Stimulated activated CD4-positive, alpha-beta T cell treated with anti-CD3 and anti-CD28 coated beads, Interleukin-12 subunit alpha, Interleukin-12 subunit beta, amount 100 ng/mL, for 24 hours (primary cell): ENCODE data around the gene NDST1.

Source experiments
- DNase-seq, 2 experiments: peaks; one replicate each; pipeline ENCODE4 v3.0.0-alpha.2; 2020; ENCODE audit warnings: low read depth in 2 of 2

The NDST1 gene

GRCh38 chr5:150489360-150490295 lies 18.3 kb upstream of the NDST1 start:
- no peak for DNase-seq

GRCh38 chr5:150490296-150490669 lies 17.6 kb upstream of the NDST1 start:
- DNase-seq = no peak

- no peak for DNase-seq
These were observed 17.2 kb upstream of the NDST1 start for GRCh38 chr5:150490754-150491153.

- DNase-seq = no peak
These were observed 16.1 kb upstream of the NDST1 start for GRCh38 chr5:150491876-150492275.

GRCh38 chr5:150492621-150493020 lies 15.3 kb upstream of the NDST1 start:
- DNase-seq = no peak

GRCh38 chr5:150496098-150496497 lies 11.8 kb upstream of the NDST1 start:
- DNase-seq = no peak

- no peak for DNase-seq
These were observed 11.4 kb upstream of the NDST1 start for GRCh38 chr5:150496534-150496933.

GRCh38 chr5:150497274-150497988 lies 10.5 kb upstream of the NDST1 start:
- no peak for DNase-seq

- no peak for DNase-seq
These were observed 10.0 kb upstream of the NDST1 start for GRCh38 chr5:150497989-150498317.

GRCh38 chr5:150498501-150498900 lies 9.4 kb upstream of the NDST1 start:
- no peak for DNase-seq

GRCh38 chr5:150498971-150499370 lies 9.0 kb upstream of the NDST1 start:
- DNase-seq = no peak

- no peak for DNase-seq
These were observed 8.4 kb upstream of the NDST1 start for GRCh38 chr5:150499437-150499956.

- no peak for DNase-seq
These were observed 7.5 kb upstream of the NDST1 start for GRCh38 chr5:150500328-150500841.

GRCh38 chr5:150500905-150501304 lies 7.0 kb upstream of the NDST1 start:
- DNase-seq = no peak

GRCh38 chr5:150502106-150502505 lies 5.8 kb upstream of the NDST1 start:
- no peak for DNase-seq

- no peak for DNase-seq
These were observed 5.1 kb upstream of the NDST1 start for GRCh38 chr5:150502847-150503246.

GRCh38 chr5:150503386-150503785 lies 4.5 kb upstream of the NDST1 start:
- no peak for DNase-seq

- no peak for DNase-seq
These were observed 3.8 kb upstream of the NDST1 start for GRCh38 chr5:150503977-150504620.

- DNase-seq = no peak
These were observed 2.9 kb upstream of the NDST1 start for GRCh38 chr5:150505041-150505511.

GRCh38 chr5:150505816-150506215 lies 2.1 kb upstream of the NDST1 start:
- DNase-seq = no peak

- no peak for DNase-seq
These were observed 1.1 kb upstream of the NDST1 start for GRCh38 chr5:150506571-150507473.
